NT2/D1 (cell line): Measurements from ENCODE around the gene TIAM2.

Source experiments
- SUZ12 ChIP-seq: IDR thresholded peaks from 2 replicates; pipeline ENCODE4 v1.6.1; 2011; ENCODE audit not compliant: insufficient read length, insufficient read depth; ENCODE audit errors: extremely low read depth
- YY1 ChIP-seq: IDR thresholded peaks from 2 replicates; pipeline ENCODE4 v1.6.1; 2011; ENCODE audit not compliant: insufficient read length, insufficient read depth
- ZNF274 ChIP-seq: IDR thresholded peaks from 2 replicates; pipeline ENCODE4 v1.6.1; 2011; ENCODE audit warnings: mild to moderate bottlenecking, low read depth, low read length

DNA sequence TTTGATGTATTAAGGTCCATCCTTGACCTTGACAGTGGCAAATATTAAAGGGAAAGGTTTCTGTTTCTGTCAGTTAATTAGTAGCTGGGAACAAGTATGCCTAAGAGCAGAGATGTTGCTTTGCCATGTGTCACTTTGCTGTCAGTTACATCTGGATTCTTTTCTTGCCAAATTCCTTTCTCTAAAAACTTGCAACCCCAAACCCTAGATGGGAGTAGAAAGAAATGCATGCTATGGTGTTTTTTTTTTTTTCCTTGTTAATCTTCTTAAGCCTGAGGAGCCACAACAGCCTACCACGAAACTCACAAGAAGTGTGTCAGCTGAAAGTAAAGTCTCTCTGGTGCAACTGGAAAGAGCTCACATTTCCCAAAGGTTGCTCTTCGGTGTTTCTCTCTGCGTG is 250.7 kb downstream of the TIAM2 start:
- TF ChIP-seq YY1 (no peak), ZNF274 (no peak), SUZ12 (no peak)
